HG03439 (cell line): ENCODE data around the gene DUSP15.
"Not testable (repeated sequence)": the region's sequence is repeated elsewhere in the genome, so short reads cannot be mapped to it uniquely, and the experiment has no call there.

Source experiments
- ATAC-seq: cut with Tn5 transposase; IDR thresholded peaks from one replicate; pipeline ENCODE4 v1.9.1; 2021; ENCODE audit warnings: mild to moderate bottlenecking, moderate library complexity; ENCODE audit not compliant: unreplicated experiment

DUSP15 gene

GRCh38 chr20:31824125-31824485 is 46.2 kb downstream of the DUSP15 start:
- no peak for ATAC-seq

- no peak for ATAC-seq
Observed at GRCh38 chr20:31823360-31824124, 46.8 kb downstream of the DUSP15 start.

GRCh38 chr20:31822421-31823330 is 47.7 kb downstream of the DUSP15 start:
- no peak for ATAC-seq

DNA sequence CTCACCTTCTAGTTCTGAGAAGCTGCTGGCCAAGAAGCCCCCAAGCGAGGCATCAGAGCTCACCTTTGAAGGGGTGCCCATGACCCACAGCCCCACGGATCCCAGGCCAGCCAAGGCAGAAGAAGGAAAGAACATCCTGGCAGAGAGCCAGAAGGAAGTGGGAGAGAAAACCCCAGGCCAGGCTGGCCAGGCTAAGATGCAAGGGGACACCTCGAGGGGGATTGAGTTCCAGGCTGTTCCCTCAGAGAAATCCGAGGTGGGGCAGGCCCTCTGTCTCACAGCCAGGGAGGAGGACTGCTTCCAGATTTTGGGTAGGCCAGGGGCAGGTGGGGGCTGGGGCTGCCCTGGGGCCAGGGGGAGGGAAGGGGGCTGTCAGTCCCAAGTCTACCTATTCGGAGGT is 48.9 kb downstream of the DUSP15 start:
- no peak for ATAC-seq

DNA sequence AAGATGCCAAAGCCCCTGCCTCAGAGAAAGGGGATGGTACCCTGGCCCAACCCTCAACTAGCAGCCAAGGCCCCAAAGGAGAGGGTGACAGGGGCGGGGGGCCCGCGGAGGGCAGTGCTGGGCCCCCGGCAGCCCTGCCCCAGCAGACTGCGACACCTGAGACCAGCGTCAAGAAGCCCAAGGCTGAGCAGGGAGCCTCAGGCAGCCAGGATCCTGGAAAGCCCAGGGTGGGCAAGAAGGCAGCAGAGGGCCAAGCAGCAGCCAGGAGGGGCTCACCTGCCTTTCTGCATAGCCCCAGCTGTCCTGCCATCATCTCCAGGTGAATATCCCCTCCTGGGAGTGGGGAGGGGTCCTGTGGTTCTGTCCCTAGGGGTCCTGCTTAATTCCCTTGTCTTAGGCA is 50.1 kb downstream of the DUSP15 start:
- ATAC-seq, result no peak

GRCh38 chr20:31819083-31819784 is 51.1 kb downstream of the DUSP15 start, which contains the start of gene MYLK2:
MYLK2 (plus strand) TSS chr20:31819356; CDS start chr20:31819581, 225 bp downstream.
- ATAC-seq, result no peak

- ATAC-seq, result no peak
Observed at GRCh38 chr20:31818376-31818908, 51.9 kb downstream of the DUSP15 start.

DNA sequence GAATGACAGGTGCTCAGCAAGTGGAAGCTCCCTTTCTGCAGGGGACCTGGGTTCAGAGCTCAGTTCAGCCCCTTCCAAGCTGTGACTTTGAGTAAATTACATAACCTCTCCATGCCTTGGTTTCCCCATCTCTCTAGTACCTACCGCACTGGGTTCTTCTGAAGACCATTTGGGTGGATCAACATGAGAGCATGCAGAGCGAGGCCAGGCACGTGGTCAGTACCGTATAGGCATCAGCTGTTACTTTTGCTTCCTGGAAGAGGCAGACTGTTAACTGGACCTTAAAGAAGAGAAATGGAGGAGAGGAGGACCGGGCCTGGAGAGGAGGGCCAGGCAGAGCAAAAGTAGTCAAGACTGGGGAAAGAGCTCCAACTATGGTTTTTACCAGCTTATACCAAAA is 52.9 kb downstream of the DUSP15 start:
- ATAC-seq, result no peak

DNA sequence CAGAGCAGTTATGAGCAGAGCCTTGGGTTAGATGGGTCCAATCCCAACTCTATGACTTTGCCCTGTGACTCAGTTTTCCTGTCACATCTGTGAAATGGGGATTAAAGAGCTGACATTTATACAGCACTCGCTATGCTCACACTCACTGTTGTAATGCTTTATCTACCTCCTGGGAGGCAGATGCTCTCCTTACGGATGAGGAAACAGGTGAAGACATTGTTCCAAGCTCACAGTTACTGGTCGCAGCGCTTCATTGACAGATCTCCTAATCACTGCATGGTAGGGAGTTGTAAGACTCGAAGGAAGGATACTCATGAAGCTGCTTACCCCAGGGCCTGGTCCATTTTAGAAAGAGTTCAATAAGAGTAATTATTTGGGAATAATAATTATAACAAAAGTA is 54.1 kb downstream of the DUSP15 start:
- no peak for ATAC-seq

GRCh38 chr20:31815408-31816188 is 54.7 kb downstream of the DUSP15 start:
- ATAC-seq, result no peak

GRCh38 chr20:31814142-31814541 is 56.2 kb downstream of the DUSP15 start:
- not testable (repeated sequence) for ATAC-seq

GRCh38 chr20:31813611-31814010 is 56.7 kb downstream of the DUSP15 start:
- ATAC-seq, result no peak

DNA sequence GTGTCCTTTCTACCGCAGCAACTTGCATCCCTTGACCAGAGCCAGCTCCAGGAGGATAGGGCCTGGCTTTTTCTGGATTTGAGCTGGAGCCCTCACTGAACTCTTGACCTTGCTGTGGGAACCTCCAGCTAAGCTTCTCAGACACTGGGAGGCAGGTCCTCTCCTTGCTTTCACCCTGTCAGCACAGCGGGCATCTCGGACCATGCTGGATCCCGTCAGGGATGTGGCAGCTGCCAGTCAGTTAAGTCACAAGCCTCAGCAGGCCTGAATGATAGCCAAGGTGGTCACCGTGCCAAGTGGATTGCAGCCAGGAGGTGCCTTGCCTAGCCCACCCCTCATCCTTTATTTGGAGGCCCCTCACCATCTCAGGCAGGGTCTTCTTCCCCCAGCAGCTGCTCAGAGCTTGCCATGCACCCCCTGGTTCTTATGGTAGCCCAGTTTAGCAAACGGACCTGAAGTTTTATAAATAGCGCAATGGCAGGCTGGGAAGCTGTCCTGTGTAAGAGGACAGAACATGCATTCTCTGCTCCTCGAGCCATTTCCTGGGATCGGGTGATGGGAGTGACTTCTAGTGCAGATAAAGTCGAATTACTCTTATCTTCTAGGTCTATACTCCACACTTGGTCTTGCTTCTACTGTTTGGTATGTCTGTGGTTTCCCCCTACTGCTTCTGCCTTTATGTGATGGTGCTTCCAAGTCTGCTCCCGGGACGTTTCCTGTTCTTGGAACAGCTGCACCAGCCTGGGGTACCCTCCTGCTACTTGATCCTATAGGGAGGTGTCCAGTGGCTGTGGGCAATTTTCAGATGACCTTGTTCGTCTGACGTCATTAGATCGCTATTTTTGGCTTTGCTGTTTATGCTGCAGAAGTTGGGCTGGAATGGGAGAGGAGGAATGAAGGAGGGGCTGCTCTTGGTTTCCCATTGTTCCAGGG is 58.3 kb downstream of the DUSP15 start:
- ATAC-seq, result no peak

- no peak for ATAC-seq
Observed at GRCh38 chr20:31811198-31811597, 59.1 kb downstream of the DUSP15 start.
